PC-9 (cell line): Measurements from ENCODE around the gene TOM1L2.

ENCODE experiments used
- EZH2 ChIP-seq: fragments of 200-600 bp; sonication (generic); IDR thresholded peaks from 2 replicates; pipeline ENCODE4 v1.8.0; 2017; ENCODE audit warnings: antibody characterized with exemption, low read depth
- TF ChIP-seq, protein P1 (sequence below): fragments of 200-600 bp; sonication (generic); conservative IDR thresholded peaks from 2 replicates; pipeline ENCODE4 v1.6.1; 2017; ENCODE audit warnings: mixed run types, antibody characterized with exemption, mild to moderate bottlenecking, moderate library complexity

DNA sequence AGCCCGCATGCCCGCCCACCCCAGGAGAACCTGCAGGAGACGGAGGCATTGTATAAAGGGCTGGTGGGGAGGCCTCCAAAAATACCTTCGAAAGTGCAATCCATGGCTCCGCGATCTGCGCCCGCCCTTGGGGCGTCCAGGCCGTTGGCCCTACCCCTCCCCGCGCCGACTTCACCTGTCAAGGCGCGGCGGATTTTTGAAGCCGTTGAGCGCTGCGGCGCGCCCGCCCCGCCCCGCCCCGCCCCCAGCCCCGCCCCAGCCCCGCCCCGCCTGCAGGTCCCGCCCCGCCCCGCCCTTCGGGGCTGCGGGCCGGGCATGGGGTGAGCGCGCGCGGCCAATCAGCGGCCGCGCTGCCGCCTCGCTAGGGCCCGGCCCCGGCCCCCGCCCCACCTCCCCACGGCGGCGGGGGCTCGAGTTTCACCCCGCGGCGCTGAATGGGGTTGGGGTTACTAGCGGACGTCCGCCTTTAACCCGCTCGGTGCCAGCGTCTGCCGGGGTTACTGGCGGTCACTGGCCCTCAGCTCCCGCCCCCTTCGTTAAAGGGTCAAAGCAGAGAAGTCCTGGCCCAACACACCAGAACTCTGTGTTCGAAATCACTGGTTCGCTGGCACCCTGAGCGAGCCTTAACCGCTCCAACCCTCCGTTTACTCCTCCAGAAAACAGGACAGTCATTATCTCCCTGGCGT lies 148.6 kb downstream of the TOM1L2 start:
- TF ChIP-seq, protein P1, sequence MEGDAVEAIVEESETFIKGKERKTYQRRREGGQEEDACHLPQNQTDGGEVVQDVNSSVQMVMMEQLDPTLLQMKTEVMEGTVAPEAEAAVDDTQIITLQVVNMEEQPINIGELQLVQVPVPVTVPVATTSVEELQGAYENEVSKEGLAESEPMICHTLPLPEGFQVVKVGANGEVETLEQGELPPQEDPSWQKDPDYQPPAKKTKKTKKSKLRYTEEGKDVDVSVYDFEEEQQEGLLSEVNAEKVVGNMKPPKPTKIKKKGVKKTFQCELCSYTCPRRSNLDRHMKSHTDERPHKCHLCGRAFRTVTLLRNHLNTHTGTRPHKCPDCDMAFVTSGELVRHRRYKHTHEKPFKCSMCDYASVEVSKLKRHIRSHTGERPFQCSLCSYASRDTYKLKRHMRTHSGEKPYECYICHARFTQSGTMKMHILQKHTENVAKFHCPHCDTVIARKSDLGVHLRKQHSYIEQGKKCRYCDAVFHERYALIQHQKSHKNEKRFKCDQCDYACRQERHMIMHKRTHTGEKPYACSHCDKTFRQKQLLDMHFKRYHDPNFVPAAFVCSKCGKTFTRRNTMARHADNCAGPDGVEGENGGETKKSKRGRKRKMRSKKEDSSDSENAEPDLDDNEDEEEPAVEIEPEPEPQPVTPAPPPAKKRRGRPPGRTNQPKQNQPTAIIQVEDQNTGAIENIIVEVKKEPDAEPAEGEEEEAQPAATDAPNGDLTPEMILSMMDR = no peak
- no peak for TF ChIP-seq EZH2
